HepG2 (cell line): ENCODE results near the gene VSX1. TPM values are rescaled to one million over a fixed set of nuclear protein-coding genes. Genes with fewer than 3 reads are reported as not detected.

ENCODE experiments used
- BRCA1 ChIP-seq: sonication (generic); formaldehyde crosslinking; IDR thresholded peaks from 2 replicates; pipeline ENCODE4 v1.4.0; 2020; ENCODE audit warnings: missing genetic modification reagents
- BRD4 ChIP-seq: sonication (generic); formaldehyde crosslinking; IDR thresholded peaks from 2 replicates; pipeline ENCODE4 v1.4.0; 2020; ENCODE audit warnings: missing genetic modification reagents
- CCAR2 ChIP-seq: fragments of 200-400 bp; formaldehyde crosslinking; optimal IDR thresholded peaks from 2 replicates; pipeline ENCODE3; 2018; ENCODE audit warnings: low read depth, mild to moderate bottlenecking, low read length, moderate library complexity
- CREM ChIP-seq, 2 experiments: sonication (generic) in 1 of 2; formaldehyde crosslinking in 1 of 2; IDR thresholded peaks; 2 replicates each; pipeline versions ENCODE4 v1.4.0 to v1.6.1; 2016 to 2020; ENCODE audit warnings: antibody characterized with exemption in 1 of 2, mild to moderate bottlenecking in 1 of 2, missing genetic modification reagents in 1 of 2
- FOXM1 ChIP-seq: sonication (generic); formaldehyde crosslinking; IDR thresholded peaks from 2 replicates; pipeline ENCODE4 v1.5.0; 2020; ENCODE audit warnings: missing genetic modification reagents
- NONO ChIP-seq, 2 experiments: fragments of 450-650 bp in 1 of 2; sonication (generic) in 1 of 2; formaldehyde crosslinking in 1 of 2; IDR thresholded peaks in 1 of 2; conservative IDR thresholded peaks in 1 of 2; 2 replicates each; pipeline versions ENCODE4 v1.6.1 to v1.8.0; 2017 to 2022; ENCODE audit warnings: mild to moderate bottlenecking in 1 of 2, missing genetic modification reagents in 1 of 2, moderate library complexity in 1 of 2
- POLR2G ChIP-seq: fragments of 200-400 bp; formaldehyde crosslinking; IDR thresholded peaks from 2 replicates; pipeline ENCODE4 v1.6.1; 2018; ENCODE audit warnings: mild to moderate bottlenecking, low read depth, low read length, moderate library complexity
- RBM39 ChIP-seq: fragments of 200-400 bp; formaldehyde crosslinking; IDR thresholded peaks from one replicate; pipeline ENCODE4 v1.6.1; 2018; ENCODE audit warnings: antibody characterized with exemption, mild to moderate bottlenecking, low read depth, low read length; ENCODE audit not compliant: poor library complexity, severe bottlenecking
- REL ChIP-seq: sonication (generic); formaldehyde crosslinking; conservative IDR thresholded peaks from 2 replicates; pipeline ENCODE4 v1.8.0; 2022; ENCODE audit warnings: mild to moderate bottlenecking, missing genetic modification reagents, moderate library complexity
- RXRB ChIP-seq: IDR thresholded peaks from 2 replicates; pipeline ENCODE4 v1.6.1; 2016; ENCODE audit warnings: borderline replicate concordance, missing genetic modification reagents, missing compliant biosample characterization
- SYNCRIP ChIP-seq: fragments of 200-400 bp; formaldehyde crosslinking; IDR thresholded peaks from 2 replicates; pipeline ENCODE4 v1.6.1; 2018; ENCODE audit warnings: mild to moderate bottlenecking, low read depth, low read length; ENCODE audit not compliant: insufficient read depth
- ZC3H4 ChIP-seq: sonication (generic); formaldehyde crosslinking; IDR thresholded peaks from 2 replicates; pipeline ENCODE4 v1.4.0; 2020; ENCODE audit warnings: missing genetic modification reagents, borderline replicate concordance
- ZNF607 ChIP-seq: sonication (generic); formaldehyde crosslinking; IDR thresholded peaks from 2 replicates; pipeline ENCODE4 v1.5.1; 2020; ENCODE audit warnings: missing genetic modification reagents, mild to moderate bottlenecking, borderline replicate concordance
- ZNF616 ChIP-seq: sonication (generic); formaldehyde crosslinking; IDR thresholded peaks from 2 replicates; pipeline ENCODE4 v1.5.0; 2020; ENCODE audit warnings: low read depth, mild to moderate bottlenecking, missing genetic modification reagents
- ZNF678 ChIP-seq: sonication (generic); formaldehyde crosslinking; IDR thresholded peaks from 2 replicates; pipeline ENCODE4 v1.4.0; 2020; ENCODE audit warnings: mild to moderate bottlenecking, missing genetic modification reagents
- polyA plus RNA-seq, 8 experiments: library from polyadenylated mRNA; depleted of rRNA in 3 of 8; stranded (reverse) in 7 of 8; unstranded in 1 of 8; fragments of >200 nt; fragmentation: Illumina TruSeq in 4 of 8; extraction: Trizol in 4 of 8; gene quantifications; 2 replicates each; pipeline versions ENCODE4 v1.2.1 to v1.2.3, GENCODE V29; 2011 to 2016; ENCODE audit warnings: low read depth in 4 of 8, missing spikeins in 1 of 8, mixed read lengths in 1 of 8; ENCODE audit not compliant: insufficient read depth in 1 of 8
- total RNA-seq, 5 experiments: library from RNA; depleted of rRNA; stranded (reverse); fragments of >200 nt; fragmentation: Illumina TruSeq; extraction: Trizol; gene quantifications; 2 replicates each; pipeline ENCODE4 v1.2.3, GENCODE V29; 2016; ENCODE audit warnings: low read depth in 1 of 5
- TF ChIP-seq, protein P1 (sequence below): sonication (generic); formaldehyde crosslinking; IDR thresholded peaks from 2 replicates; pipeline ENCODE4 v1.4.0; 2020; ENCODE audit warnings: missing genetic modification reagents
- TF ChIP-seq, protein P2 (sequence below): sonication (generic); formaldehyde crosslinking; IDR thresholded peaks from 2 replicates; pipeline ENCODE4 v1.4.0; 2020; ENCODE audit warnings: missing genetic modification reagents, low read depth, mild to moderate bottlenecking, borderline replicate concordance
- TF ChIP-seq, protein P3 (sequence below): sonication (generic); formaldehyde crosslinking; IDR thresholded peaks from 2 replicates; pipeline ENCODE4 v1.8.1; 2023; ENCODE audit warnings: mild to moderate bottlenecking, missing genetic modification reagents
- TF ChIP-seq, protein P4 (sequence below): sonication (generic); formaldehyde crosslinking; IDR thresholded peaks from 2 replicates; pipeline ENCODE4 v1.5.0; 2020; ENCODE audit warnings: missing genetic modification reagents

Gene VSX1
- total and polyA plus RNA-seq, 2 of the 13 experiments (the other 11 are each of a cell fraction or from before 2014, with no cell fraction given): 0.04 TPM; not detected in 1

DNA sequence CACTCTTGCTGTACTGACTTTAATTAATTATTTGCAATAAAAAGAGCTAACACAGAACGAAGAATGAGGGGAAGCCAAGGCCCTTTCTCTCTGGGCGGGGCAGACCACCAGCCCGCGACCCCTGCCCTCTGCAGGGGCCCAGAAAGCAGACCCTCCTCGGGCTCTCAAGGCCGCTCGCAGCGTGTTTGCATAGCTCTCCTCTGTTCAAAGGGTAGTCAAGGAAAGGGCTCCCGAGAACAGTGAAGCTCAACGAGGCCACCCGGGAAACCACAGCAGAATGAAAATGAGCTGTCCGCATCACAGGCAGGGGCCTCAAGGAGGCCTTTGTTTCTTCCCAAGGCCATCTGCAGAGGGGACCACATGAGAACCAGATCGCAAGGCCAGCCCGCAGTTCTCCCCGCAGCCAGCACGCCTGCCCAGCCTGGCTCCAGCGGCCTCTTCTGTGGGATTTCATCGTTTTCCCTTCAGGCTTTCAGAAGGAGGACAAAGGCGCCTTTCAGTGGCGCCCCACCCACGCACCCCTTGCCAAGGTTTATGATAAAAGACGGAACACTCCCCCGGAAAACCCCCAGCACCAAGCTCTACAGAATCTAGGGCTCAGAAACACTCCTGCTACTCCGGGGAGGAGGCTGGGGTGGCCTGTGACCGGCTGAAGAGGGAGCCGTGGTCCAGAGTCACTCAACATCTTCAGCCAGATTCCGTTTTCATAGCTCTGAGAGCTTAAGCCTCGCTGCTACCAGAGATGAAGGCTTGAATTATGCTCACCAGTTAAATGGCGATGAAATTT lies 49.3 kb downstream of the VSX1 start (continued):
- TF ChIP-seq RXRB (CRISPR knock-in tag): no peak; the same call in 1 of the 2 replicates
- TF ChIP-seq, protein P1, sequence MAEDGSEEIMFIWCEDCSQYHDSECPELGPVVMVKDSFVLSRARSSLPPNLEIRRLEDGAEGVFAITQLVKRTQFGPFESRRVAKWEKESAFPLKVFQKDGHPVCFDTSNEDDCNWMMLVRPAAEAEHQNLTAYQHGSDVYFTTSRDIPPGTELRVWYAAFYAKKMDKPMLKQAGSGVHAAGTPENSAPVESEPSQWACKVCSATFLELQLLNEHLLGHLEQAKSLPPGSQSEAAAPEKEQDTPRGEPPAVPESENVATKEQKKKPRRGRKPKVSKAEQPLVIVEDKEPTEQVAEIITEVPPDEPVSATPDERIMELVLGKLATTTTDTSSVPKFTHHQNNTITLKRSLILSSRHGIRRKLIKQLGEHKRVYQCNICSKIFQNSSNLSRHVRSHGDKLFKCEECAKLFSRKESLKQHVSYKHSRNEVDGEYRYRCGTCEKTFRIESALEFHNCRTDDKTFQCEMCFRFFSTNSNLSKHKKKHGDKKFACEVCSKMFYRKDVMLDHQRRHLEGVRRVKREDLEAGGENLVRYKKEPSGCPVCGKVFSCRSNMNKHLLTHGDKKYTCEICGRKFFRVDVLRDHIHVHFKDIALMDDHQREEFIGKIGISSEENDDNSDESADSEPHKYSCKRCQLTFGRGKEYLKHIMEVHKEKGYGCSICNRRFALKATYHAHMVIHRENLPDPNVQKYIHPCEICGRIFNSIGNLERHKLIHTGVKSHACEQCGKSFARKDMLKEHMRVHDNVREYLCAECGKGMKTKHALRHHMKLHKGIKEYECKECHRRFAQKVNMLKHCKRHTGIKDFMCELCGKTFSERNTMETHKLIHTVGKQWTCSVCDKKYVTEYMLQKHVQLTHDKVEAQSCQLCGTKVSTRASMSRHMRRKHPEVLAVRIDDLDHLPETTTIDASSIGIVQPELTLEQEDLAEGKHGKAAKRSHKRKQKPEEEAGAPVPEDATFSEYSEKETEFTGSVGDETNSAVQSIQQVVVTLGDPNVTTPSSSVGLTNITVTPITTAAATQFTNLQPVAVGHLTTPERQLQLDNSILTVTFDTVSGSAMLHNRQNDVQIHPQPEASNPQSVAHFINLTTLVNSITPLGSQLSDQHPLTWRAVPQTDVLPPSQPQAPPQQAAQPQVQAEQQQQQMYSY (CRISPR knock-in tag): peak; percentile 87
- TF ChIP-seq FOXM1 (CRISPR knock-in tag): no peak
- TF ChIP-seq POLR2G: no peak; the same call in 1 of the 2 replicates
- TF ChIP-seq SYNCRIP: no peak
- TF ChIP-seq, protein P2, sequence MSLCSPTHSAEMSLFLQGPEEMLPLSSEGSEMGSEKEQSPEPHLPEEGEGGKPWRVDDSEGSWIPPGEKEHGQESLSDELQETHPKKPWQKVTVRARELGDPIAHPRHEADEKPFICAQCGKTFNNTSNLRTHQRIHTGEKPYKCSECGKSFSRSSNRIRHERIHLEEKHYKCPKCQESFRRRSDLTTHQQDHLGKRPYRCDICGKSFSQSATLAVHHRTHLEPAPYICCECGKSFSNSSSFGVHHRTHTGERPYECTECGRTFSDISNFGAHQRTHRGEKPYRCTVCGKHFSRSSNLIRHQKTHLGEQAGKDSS (CRISPR knock-in tag): no peak
- no peak for TF ChIP-seq BRCA1 (CRISPR knock-in tag)
- peak; percentile 60 for TF ChIP-seq BRD4 (CRISPR knock-in tag)
- no peak for TF ChIP-seq ZNF616
- TF ChIP-seq REL (CRISPR knock-in tag): no peak
- TF ChIP-seq ZNF678 (CRISPR knock-in tag): no peak
- no peak for TF ChIP-seq ZC3H4 (CRISPR knock-in tag)
- no peak for TF ChIP-seq ZNF607 (CRISPR knock-in tag)
- peak; percentile 68 for TF ChIP-seq CCAR2
- TF ChIP-seq, protein P3, sequence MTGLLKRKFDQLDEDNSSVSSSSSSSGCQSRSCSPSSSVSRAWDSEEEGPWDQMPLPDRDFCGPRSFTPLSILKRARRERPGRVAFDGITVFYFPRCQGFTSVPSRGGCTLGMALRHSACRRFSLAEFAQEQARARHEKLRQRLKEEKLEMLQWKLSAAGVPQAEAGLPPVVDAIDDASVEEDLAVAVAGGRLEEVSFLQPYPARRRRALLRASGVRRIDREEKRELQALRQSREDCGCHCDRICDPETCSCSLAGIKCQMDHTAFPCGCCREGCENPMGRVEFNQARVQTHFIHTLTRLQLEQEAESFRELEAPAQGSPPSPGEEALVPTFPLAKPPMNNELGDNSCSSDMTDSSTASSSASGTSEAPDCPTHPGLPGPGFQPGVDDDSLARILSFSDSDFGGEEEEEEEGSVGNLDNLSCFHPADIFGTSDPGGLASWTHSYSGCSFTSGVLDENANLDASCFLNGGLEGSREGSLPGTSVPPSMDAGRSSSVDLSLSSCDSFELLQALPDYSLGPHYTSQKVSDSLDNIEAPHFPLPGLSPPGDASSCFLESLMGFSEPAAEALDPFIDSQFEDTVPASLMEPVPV (CRISPR knock-in tag): 0 out of 2 replicates have a peak, but pooled peaks have one; percentile 35
- TF ChIP-seq NONO (IDR thresholded peaks at IDR 0.05): no peak
- TF ChIP-seq NONO (CRISPR knock-in tag; conservative IDR thresholded peaks at IDR 0.05): no peak
- TF ChIP-seq RBM39: no peak
- TF ChIP-seq CREM (IDR thresholded peaks at IDR 0.05): peak; percentile 53; the same call in 1 of the 2 replicates
- TF ChIP-seq CREM (CRISPR knock-in tag; IDR thresholded peaks at IDR 0.05): no peak
- TF ChIP-seq, protein P4, sequence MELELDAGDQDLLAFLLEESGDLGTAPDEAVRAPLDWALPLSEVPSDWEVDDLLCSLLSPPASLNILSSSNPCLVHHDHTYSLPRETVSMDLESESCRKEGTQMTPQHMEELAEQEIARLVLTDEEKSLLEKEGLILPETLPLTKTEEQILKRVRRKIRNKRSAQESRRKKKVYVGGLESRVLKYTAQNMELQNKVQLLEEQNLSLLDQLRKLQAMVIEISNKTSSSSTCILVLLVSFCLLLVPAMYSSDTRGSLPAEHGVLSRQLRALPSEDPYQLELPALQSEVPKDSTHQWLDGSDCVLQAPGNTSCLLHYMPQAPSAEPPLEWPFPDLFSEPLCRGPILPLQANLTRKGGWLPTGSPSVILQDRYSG: peak; percentile 61; the same call in 1 of the 2 replicates
